ENCODE measurements around the gene TRAF3IP1. TPM values are rescaled to one million over a fixed set of nuclear protein-coding genes. Genes with fewer than 3 reads are reported as not detected.

Gene TRAF3IP1
- total RNA-seq, 1 donor from 2014 or later = 11.2 TPM

DNA sequence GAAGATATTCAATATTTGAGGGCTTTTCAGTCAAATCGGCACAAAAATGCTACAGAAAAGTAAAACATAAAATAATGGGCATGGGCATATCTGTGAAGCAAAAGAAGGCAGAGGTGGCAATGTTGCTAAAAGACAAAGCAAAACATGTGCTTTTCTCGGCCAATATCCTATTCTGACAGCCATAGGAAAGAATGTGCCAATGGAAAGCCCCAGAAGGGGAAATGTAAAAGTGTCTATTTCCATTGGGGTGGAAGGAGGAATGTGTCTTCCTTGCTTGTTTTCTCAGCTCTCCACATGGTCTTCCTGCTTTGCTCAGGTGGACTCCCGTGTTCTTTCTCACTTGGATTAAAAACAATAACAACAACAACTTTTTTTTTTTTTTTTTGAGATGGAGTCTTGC is 18.2 kb upstream of the TRAF3IP1 start:
- H3K4me2 ChIP-seq = no peak overlapping the region
- H3K27me3 Mint-ChIP-seq (ENCODE audit: insufficient read depth, low read depth) = peaks cover 7% of the 10 kb centered on the region
- no peak for DNase-seq (ENCODE audit: low spot score)
- no peak overlapping the region for H3K9ac ChIP-seq
- no peak overlapping the region for H3K4me3 ChIP-seq
- H3K36me3 ChIP-seq = no peaks in the 10 kb centered on the region
- no peaks in the 10 kb centered on the region for H3K79me2 ChIP-seq (ENCODE audit: low read depth)
- no peaks in the 10 kb centered on the region for H3K9me3 ChIP-seq (ENCODE audit: low read depth)
- H3K9me3 Mint-ChIP-seq = no peaks in the 10 kb centered on the region
- H3K27me3 ChIP-seq = no peaks in the 10 kb centered on the region
- peaks cover 1% of the 10 kb centered on the region for H3K4me1 Mint-ChIP-seq
- no peak overlapping the region for H3K4me3 Mint-ChIP-seq
- no peak overlapping the region for H3K27ac Mint-ChIP-seq
- H3K36me3 Mint-ChIP-seq = no peaks in the 10 kb centered on the region
- no peak overlapping the region for H3K27ac ChIP-seq
- no peaks in the 10 kb centered on the region for H3F3A ChIP-seq (ENCODE audit: low read depth)
- no peak for TF ChIP-seq EZH2phosphoT487 (IDR thresholded peaks at IDR 0.05)
- TF ChIP-seq, protein P1, sequence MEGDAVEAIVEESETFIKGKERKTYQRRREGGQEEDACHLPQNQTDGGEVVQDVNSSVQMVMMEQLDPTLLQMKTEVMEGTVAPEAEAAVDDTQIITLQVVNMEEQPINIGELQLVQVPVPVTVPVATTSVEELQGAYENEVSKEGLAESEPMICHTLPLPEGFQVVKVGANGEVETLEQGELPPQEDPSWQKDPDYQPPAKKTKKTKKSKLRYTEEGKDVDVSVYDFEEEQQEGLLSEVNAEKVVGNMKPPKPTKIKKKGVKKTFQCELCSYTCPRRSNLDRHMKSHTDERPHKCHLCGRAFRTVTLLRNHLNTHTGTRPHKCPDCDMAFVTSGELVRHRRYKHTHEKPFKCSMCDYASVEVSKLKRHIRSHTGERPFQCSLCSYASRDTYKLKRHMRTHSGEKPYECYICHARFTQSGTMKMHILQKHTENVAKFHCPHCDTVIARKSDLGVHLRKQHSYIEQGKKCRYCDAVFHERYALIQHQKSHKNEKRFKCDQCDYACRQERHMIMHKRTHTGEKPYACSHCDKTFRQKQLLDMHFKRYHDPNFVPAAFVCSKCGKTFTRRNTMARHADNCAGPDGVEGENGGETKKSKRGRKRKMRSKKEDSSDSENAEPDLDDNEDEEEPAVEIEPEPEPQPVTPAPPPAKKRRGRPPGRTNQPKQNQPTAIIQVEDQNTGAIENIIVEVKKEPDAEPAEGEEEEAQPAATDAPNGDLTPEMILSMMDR (IDR thresholded peaks at IDR 0.05) = no peak
- TF ChIP-seq EZH2 (IDR thresholded peaks at IDR 0.05) = no peak
- no peaks in the 10 kb centered on the region for H4K20me1 ChIP-seq (ENCODE audit: low read depth)
- H3K4me1 ChIP-seq = peaks cover 4% of the 10 kb centered on the region
- H2AFZ ChIP-seq (replicated peaks) = no peak overlapping the region

DNA sequence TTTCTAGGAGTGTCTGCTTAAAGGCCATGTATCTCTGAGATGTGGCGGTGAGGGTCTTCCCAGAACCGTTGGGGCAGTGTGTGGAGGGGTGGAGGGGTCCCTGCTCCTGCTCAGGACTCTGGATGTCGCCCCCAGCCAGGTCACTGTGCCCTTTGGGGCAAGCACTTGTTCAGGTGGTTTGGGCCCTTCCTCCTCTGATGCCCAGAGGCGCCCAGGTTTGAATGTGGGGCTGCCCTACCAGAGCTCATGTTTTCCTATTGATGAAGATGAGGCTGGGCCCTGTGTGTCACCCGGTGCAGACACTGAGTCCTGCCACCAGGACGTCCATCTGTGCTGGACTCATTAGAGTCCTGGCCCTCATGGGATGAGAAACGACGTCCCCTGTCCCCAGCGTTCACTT is 17.6 kb upstream of the TRAF3IP1 start:
- Mint-ChIP-seq H3K36me3 (no peaks in the 10 kb centered on the region), H3K4me1 (no peaks in the 10 kb centered on the region), H3K27ac (no peak overlapping the region), H3K4me3 (no peak overlapping the region), H3K27me3 (ENCODE audit: insufficient read depth, low read depth) (peaks cover 9% of the 10 kb centered on the region), H3K9me3 (no peaks in the 10 kb centered on the region)
- H2AFZ ChIP-seq (replicated peaks) = no peak overlapping the region
- TF ChIP-seq EZH2phosphoT487 (IDR thresholded peaks at IDR 0.05) = no peak
- TF ChIP-seq, protein P1 (IDR thresholded peaks at IDR 0.05) = peak; percentile 10
- H3K79me2 ChIP-seq (ENCODE audit: low read depth) = no peaks in the 10 kb centered on the region
- no peak overlapping the region for H3K27ac ChIP-seq
- H3K4me1 ChIP-seq = no peaks in the 10 kb centered on the region
- H3K4me3 ChIP-seq = no peak overlapping the region
- H3F3A ChIP-seq (ENCODE audit: low read depth) = no peaks in the 10 kb centered on the region
- H3K27me3 ChIP-seq = no peaks in the 10 kb centered on the region
- H3K4me2 ChIP-seq = no peak overlapping the region
- H3K9me3 ChIP-seq (ENCODE audit: low read depth) = no peaks in the 10 kb centered on the region
- H3K9ac ChIP-seq = no peak overlapping the region
- no peaks in the 10 kb centered on the region for H3K36me3 ChIP-seq
- DNase-seq (ENCODE audit: low spot score) = no peak
- no peaks in the 10 kb centered on the region for H4K20me1 ChIP-seq (ENCODE audit: low read depth)

DNA sequence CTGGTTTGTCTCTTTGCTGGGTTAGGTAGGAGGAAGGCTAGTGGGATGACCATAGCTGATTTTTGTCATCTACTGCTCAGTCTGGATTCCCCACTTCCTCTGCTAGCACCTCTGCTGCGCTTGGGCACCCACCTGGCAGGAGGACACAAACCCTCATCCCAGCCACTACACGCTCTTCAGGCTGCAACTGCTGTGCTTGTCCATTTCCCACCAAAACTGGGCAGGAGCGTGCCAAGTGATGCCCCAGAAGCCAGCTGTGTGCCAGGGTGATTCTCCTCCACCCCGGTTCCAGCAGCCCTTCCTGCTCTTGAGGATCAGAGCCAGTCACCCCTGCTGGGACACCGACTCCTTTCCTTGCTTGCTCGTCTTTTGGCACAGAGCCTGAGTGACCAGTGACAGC is 16.2 kb upstream of the TRAF3IP1 start:
- Mint-ChIP-seq H3K4me1 (no peaks in the 10 kb centered on the region), H3K36me3 (no peaks in the 10 kb centered on the region), H3K27ac (no peak overlapping the region), H3K9me3 (no peaks in the 10 kb centered on the region), H3K27me3 (ENCODE audit: insufficient read depth, low read depth) (peaks cover 6% of the 10 kb centered on the region), H3K4me3 (no peak overlapping the region)
- no peak overlapping the region for H3K27ac ChIP-seq
- no peak overlapping the region for H2AFZ ChIP-seq (replicated peaks)
- H3K4me2 ChIP-seq = no peak overlapping the region
- no peaks in the 10 kb centered on the region for H3K79me2 ChIP-seq (ENCODE audit: low read depth)
- no peak for TF ChIP-seq EZH2phosphoT487 (IDR thresholded peaks at IDR 0.05)
- no peak for TF ChIP-seq EZH2 (IDR thresholded peaks at IDR 0.05)
- TF ChIP-seq, protein P1 (IDR thresholded peaks at IDR 0.05) = no peak
- no peaks in the 10 kb centered on the region for H3K4me1 ChIP-seq
- no peak overlapping the region for H3K4me3 ChIP-seq
- H3K27me3 ChIP-seq = no peaks in the 10 kb centered on the region
- no peaks in the 10 kb centered on the region for H4K20me1 ChIP-seq (ENCODE audit: low read depth)
- no peaks in the 10 kb centered on the region for H3K36me3 ChIP-seq
- DNase-seq (ENCODE audit: low spot score) = no peak
- H3F3A ChIP-seq (ENCODE audit: low read depth) = no peaks in the 10 kb centered on the region
- no peaks in the 10 kb centered on the region for H3K9me3 ChIP-seq (ENCODE audit: low read depth)
- H3K9ac ChIP-seq = no peak overlapping the region
